GM23248 (cell line): ENCODE data around the gene PLPP6.

ENCODE experiments used
- EZH2 ChIP-seq: fragments of 200-600 bp; sonication (generic); IDR thresholded peaks from 2 replicates; pipeline ENCODE4 v1.6.1; 2018; ENCODE audit warnings: antibody characterized with exemption, mild to moderate bottlenecking; ENCODE audit not compliant: insufficient read depth, poor library complexity, severe bottlenecking
- EZH2phosphoT487 ChIP-seq: fragments of 200-600 bp; sonication (generic); IDR thresholded peaks from 2 replicates; pipeline ENCODE4 v1.6.1; 2018; ENCODE audit warnings: antibody characterized with exemption, moderate library complexity, mild to moderate bottlenecking, low read depth; ENCODE audit not compliant: insufficient read depth

DNA sequence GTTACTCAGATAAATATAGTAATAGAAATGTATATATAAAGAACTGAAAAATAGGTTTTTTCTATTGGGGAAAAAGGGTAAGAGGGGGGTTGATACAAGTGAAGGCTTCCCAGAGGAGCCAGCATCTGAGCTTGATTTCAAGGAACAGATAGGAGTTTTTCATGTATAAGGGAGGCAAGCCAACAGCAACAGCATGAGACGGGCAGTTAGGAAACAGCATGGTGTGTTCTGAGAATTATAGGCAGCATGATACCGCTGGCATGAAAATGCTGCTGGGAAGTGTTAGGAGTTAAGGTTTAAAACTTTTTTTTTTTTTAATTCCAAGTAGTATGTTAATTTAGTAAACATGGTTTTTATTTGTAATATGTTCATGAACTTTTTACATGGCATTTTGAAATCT, 26.9 kb downstream of the PLPP6 start:
- no peak for TF ChIP-seq EZH2
- no peak for TF ChIP-seq EZH2phosphoT487
